ENCODE data around the gene RASGRP4. TPM values are rescaled to one million over a fixed set of nuclear protein-coding genes. Genes with fewer than 3 reads are reported as not detected.

RASGRP4 gene
- total and polyA plus RNA-seq, 10 of the 15 experiments (the other 5 are each of a cell fraction or from before 2014, with no cell fraction given) = 0.24 to 7.4 (median 3.3) TPM

DNA sequence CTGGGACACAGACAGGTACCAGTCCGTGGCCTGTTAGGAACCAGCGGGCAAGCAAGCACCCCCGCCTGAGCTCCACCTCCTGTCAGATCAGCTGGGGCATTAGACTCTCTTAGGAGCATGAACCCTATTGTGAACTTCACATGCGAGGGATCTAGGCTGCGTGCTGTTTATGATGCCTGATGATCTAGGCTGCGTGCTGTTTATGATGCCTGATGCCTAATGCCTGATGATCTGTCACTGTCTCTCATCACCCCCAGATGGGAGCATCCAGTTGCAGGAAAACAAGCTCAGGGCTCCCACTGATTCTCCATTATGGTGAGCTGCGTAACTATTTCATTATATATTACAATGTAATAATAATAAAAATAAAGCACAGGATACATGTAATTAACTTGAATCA lies 3.6 kb downstream of the RASGRP4 start:
- in situ Hi-C loops (cut with MboI) (loop anchor here (25.0 kb wide), 1 partner anchor 215 kb away; the partner anchor contains the start of gene ACTN4), intact Hi-C loops (cut with micrococcal nuclease; ENCODE audit: unreplicated experiment) (no loop called here)
- Histone ChIP-seq H2AFZ (ENCODE audit: control insufficient read depth, low read depth, low read length) (no peak overlapping the region), H3K79me2 (ENCODE audit: control insufficient read depth, insufficient read depth, low read length) (no peaks in the 10 kb centered on the region), H3K36me3 (ENCODE audit: control insufficient read depth in 2 of 2, insufficient read depth in 2 of 2, low read length in 1 of 2) (no peaks in the 10 kb centered on the region), H4K20me1 (ENCODE audit: control insufficient read depth, insufficient read depth) (no peaks in the 10 kb centered on the region), H3K27ac (ENCODE audit: control insufficient read depth, insufficient read depth) (no peak overlapping the region), H3K9me3 (replicated peaks; ENCODE audit: control insufficient read depth, insufficient read depth, low read length) (no peaks in the 10 kb centered on the region), H3K4me2 (ENCODE audit: control insufficient read depth, insufficient read depth) (no peak overlapping the region), H3K4me1 (ENCODE audit: control insufficient read depth, insufficient read depth, low read length) (peaks cover 16% of the 10 kb centered on the region), H3K9ac (ENCODE audit: control insufficient read depth, insufficient read depth, low read length) (no peak overlapping the region), H3K4me3 (no peak overlapping the region), H3K27me3 (replicated peaks in 1 of 2; ENCODE audit: control insufficient read depth in 2 of 2, insufficient read depth in 2 of 2, low read length in 1 of 2) (no peaks in the 10 kb centered on the region; a peak in 1 of 4 replicates)
- POLR2A ChIA-PET = no interaction called here
- WGBS (ENCODE audit: insufficient coverage, insufficient replicate concordance, low lambda C conversion rate, missing lambda C conversion rate) = 70% methylated on average over 7 of the region's 7 CpGs
- no TSS peak for BruUV-seq (replicated peaks)
- FAIRE-seq = no peak
- no peak for ATAC-seq
- RAD21 ChIA-PET (ENCODE audit: unreplicated experiment) = interaction anchor here (1.0 kb wide), 1 partner anchor 19 kb away, joined by 3 read pairs; the partner anchor contains the start of gene FAM98C
- DNase-seq (ENCODE audit: low read depth, low spot score) = no peak
- SMC1A ChIA-PET (ENCODE audit: uncharacterized antibody, unreplicated experiment) = no interaction called here
- TF ChIP-seq MYC (IDR thresholded peaks at IDR 0.05; ENCODE audit: insufficient read depth, insufficient read length, insufficient replicate concordance, low read length, severe bottlenecking) = no peak
- no peak for TF ChIP-seq TARDBP (IDR thresholded peaks at IDR 0.05; ENCODE audit: borderline replicate concordance)
- no peak for TF ChIP-seq NRF1 (conservative IDR thresholded peaks at IDR 0.05; ENCODE audit: low read depth, low read length)
- no peak for TF ChIP-seq HDAC2 (IDR thresholded peaks at IDR 0.05)
- TF ChIP-seq NR2C2 (IDR thresholded peaks at IDR 0.05; ENCODE audit: borderline replicate concordance, control insufficient read depth, insufficient read length, low read depth) = no peak
- TF ChIP-seq CBX5 (IDR thresholded peaks at IDR 0.05; ENCODE audit: low read depth) = no peak
- TF ChIP-seq, protein P1, sequence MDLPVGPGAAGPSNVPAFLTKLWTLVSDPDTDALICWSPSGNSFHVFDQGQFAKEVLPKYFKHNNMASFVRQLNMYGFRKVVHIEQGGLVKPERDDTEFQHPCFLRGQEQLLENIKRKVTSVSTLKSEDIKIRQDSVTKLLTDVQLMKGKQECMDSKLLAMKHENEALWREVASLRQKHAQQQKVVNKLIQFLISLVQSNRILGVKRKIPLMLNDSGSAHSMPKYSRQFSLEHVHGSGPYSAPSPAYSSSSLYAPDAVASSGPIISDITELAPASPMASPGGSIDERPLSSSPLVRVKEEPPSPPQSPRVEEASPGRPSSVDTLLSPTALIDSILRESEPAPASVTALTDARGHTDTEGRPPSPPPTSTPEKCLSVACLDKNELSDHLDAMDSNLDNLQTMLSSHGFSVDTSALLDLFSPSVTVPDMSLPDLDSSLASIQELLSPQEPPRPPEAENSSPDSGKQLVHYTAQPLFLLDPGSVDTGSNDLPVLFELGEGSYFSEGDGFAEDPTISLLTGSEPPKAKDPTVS (IDR thresholded peaks at IDR 0.05; ENCODE audit: low read depth, low read length) = no peak
- TF ChIP-seq, protein P2, sequence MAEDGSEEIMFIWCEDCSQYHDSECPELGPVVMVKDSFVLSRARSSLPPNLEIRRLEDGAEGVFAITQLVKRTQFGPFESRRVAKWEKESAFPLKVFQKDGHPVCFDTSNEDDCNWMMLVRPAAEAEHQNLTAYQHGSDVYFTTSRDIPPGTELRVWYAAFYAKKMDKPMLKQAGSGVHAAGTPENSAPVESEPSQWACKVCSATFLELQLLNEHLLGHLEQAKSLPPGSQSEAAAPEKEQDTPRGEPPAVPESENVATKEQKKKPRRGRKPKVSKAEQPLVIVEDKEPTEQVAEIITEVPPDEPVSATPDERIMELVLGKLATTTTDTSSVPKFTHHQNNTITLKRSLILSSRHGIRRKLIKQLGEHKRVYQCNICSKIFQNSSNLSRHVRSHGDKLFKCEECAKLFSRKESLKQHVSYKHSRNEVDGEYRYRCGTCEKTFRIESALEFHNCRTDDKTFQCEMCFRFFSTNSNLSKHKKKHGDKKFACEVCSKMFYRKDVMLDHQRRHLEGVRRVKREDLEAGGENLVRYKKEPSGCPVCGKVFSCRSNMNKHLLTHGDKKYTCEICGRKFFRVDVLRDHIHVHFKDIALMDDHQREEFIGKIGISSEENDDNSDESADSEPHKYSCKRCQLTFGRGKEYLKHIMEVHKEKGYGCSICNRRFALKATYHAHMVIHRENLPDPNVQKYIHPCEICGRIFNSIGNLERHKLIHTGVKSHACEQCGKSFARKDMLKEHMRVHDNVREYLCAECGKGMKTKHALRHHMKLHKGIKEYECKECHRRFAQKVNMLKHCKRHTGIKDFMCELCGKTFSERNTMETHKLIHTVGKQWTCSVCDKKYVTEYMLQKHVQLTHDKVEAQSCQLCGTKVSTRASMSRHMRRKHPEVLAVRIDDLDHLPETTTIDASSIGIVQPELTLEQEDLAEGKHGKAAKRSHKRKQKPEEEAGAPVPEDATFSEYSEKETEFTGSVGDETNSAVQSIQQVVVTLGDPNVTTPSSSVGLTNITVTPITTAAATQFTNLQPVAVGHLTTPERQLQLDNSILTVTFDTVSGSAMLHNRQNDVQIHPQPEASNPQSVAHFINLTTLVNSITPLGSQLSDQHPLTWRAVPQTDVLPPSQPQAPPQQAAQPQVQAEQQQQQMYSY (CRISPR knock-in tag; IDR thresholded peaks at IDR 0.05) = no peak
- no peak for TF ChIP-seq HDAC6 (IDR thresholded peaks at IDR 0.05; ENCODE audit: unreplicated experiment)
- TF ChIP-seq, protein P3, sequence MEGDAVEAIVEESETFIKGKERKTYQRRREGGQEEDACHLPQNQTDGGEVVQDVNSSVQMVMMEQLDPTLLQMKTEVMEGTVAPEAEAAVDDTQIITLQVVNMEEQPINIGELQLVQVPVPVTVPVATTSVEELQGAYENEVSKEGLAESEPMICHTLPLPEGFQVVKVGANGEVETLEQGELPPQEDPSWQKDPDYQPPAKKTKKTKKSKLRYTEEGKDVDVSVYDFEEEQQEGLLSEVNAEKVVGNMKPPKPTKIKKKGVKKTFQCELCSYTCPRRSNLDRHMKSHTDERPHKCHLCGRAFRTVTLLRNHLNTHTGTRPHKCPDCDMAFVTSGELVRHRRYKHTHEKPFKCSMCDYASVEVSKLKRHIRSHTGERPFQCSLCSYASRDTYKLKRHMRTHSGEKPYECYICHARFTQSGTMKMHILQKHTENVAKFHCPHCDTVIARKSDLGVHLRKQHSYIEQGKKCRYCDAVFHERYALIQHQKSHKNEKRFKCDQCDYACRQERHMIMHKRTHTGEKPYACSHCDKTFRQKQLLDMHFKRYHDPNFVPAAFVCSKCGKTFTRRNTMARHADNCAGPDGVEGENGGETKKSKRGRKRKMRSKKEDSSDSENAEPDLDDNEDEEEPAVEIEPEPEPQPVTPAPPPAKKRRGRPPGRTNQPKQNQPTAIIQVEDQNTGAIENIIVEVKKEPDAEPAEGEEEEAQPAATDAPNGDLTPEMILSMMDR (IDR thresholded peaks at IDR 0.05 in 2 of 3, conservative IDR thresholded peaks at IDR 0.05 in 1 of 3; ENCODE audit: control insufficient read depth in 2 of 3, extremely low read depth in 1 of 3, insufficient read depth in 1 of 3, low read depth in 3 of 3, low read length in 3 of 3) = no peak
- TF ChIP-seq, protein P4, sequence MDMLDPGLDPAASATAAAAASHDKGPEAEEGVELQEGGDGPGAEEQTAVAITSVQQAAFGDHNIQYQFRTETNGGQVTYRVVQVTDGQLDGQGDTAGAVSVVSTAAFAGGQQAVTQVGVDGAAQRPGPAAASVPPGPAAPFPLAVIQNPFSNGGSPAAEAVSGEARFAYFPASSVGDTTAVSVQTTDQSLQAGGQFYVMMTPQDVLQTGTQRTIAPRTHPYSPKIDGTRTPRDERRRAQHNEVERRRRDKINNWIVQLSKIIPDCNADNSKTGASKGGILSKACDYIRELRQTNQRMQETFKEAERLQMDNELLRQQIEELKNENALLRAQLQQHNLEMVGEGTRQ (IDR thresholded peaks at IDR 0.05; ENCODE audit: borderline replicate concordance, low read depth, low read length) = no peak
- TF ChIP-seq RAD21 (IDR thresholded peaks at IDR 0.05; ENCODE audit: insufficient read depth, low read depth, low read length) = no peak
- TF ChIP-seq NR2F1 (conservative IDR thresholded peaks at IDR 0.05) = no peak
- TF ChIP-seq ZNF384 (IDR thresholded peaks at IDR 0.05; ENCODE audit: borderline replicate concordance, low read depth, low read length) = no peak
- TF ChIP-seq ZBED1 (IDR thresholded peaks at IDR 0.05; ENCODE audit: borderline replicate concordance) = no peak
- CTCF ChIA-PET = interaction anchor here (0.7 kb wide), 1 partner anchor 15 kb away, joined by 3 read pairs; no protein-coding TSS in a partner anchor

Measured in GM12878 (cell line).